Astrocyte (in vitro differentiated cells and primary cell): Measurements from ENCODE around the gene CLCN1. TPM values are rescaled to one million over a fixed set of nuclear protein-coding genes. Genes with fewer than 3 reads are reported as not detected.

Experiments
- DNase-seq: peaks from one replicate; pipeline ENCODE4 v3.0.0-alpha.2; 2010; ENCODE audit warnings: low read depth
- FAIRE-seq: peaks from 2 replicates; lab custom pipeline; 2011; peaks lifted over from hg19 to GRCh38; lab: Jason Lieb, UNC
- H2AFZ ChIP-seq: 2 replicates; pipeline ENCODE4 v1.6.0; 2012; ENCODE audit warnings: low read depth, low read length, inconsistent platforms
- H3K27ac ChIP-seq: 2 replicates; pipeline ENCODE4 v1.5.1; 2011; ENCODE audit warnings: low read depth, low read length, inconsistent platforms
- H3K27me3 ChIP-seq: 2 replicates; pipeline ENCODE4 v1.6.0; 2011; ENCODE audit warnings: low read length, inconsistent platforms; ENCODE audit not compliant: insufficient read depth
- H3K36me3 ChIP-seq: 2 replicates; pipeline ENCODE4 v1.5.1; 2011; ENCODE audit warnings: low read length, inconsistent platforms; ENCODE audit not compliant: insufficient read depth
- H3K4me1 ChIP-seq: 2 replicates; pipeline ENCODE4 v1.5.1; 2011; ENCODE audit warnings: low read length, inconsistent platforms; ENCODE audit not compliant: insufficient read depth
- H3K4me2 ChIP-seq: 2 replicates; pipeline ENCODE4 v1.6.0; 2012; ENCODE audit warnings: low read length, inconsistent platforms
- H3K4me3 ChIP-seq: 2 replicates; pipeline ENCODE4 v1.5.1; 2011; ENCODE audit warnings: low read depth, mild to moderate bottlenecking, low read length, inconsistent platforms; ENCODE audit not compliant: insufficient read depth
- H3K79me2 ChIP-seq: 2 replicates; pipeline ENCODE4 v1.6.0; 2012; ENCODE audit warnings: mild to moderate bottlenecking, low read length, inconsistent platforms; ENCODE audit not compliant: insufficient read depth
- H3K9ac ChIP-seq: 2 replicates; pipeline ENCODE4 v1.6.0; 2012; ENCODE audit warnings: mild to moderate bottlenecking, low read length, inconsistent platforms
- H3K9me3 ChIP-seq: 2 replicates; pipeline ENCODE4 v1.5.1; 2012; ENCODE audit warnings: low read depth, mild to moderate bottlenecking, low read length, inconsistent platforms; ENCODE audit not compliant: insufficient read depth
- H4K20me1 ChIP-seq: 2 replicates; pipeline ENCODE4 v1.6.0; 2012; ENCODE audit warnings: low read length, inconsistent platforms; ENCODE audit not compliant: insufficient read depth
- H3K27ac Mint-ChIP-seq: one replicate; pipeline ENCODE4 v1.8.0; 2021; ENCODE audit warnings: mild to moderate bottlenecking, mixed read lengths; ENCODE audit not compliant: unreplicated experiment
- H3K27me3 Mint-ChIP-seq: one replicate; pipeline ENCODE4 v1.8.0; 2021; ENCODE audit warnings: low read depth, mixed read lengths; ENCODE audit not compliant: unreplicated experiment
- H3K36me3 Mint-ChIP-seq: one replicate; pipeline ENCODE4 v1.8.0; 2021; ENCODE audit warnings: low read depth, mixed read lengths; ENCODE audit not compliant: unreplicated experiment
- H3K4me1 Mint-ChIP-seq: one replicate; pipeline ENCODE4 v1.8.0; 2021; ENCODE audit warnings: low read depth, mixed read lengths; ENCODE audit not compliant: unreplicated experiment
- H3K4me3 Mint-ChIP-seq: one replicate; pipeline ENCODE4 v1.8.0; 2021; ENCODE audit warnings: mild to moderate bottlenecking, moderate library complexity, mixed read lengths; ENCODE audit not compliant: unreplicated experiment
- H3K9me3 Mint-ChIP-seq: one replicate; pipeline ENCODE4 v1.8.0; 2021; ENCODE audit warnings: mild to moderate bottlenecking, mixed read lengths; ENCODE audit not compliant: unreplicated experiment
- EZH2 ChIP-seq: IDR thresholded peaks from 2 replicates; pipeline ENCODE4 v1.6.1; 2012; ENCODE audit warnings: mild to moderate bottlenecking, low read length, inconsistent platforms; ENCODE audit not compliant: insufficient read depth
- total RNA-seq: library from RNA; stranded (reverse); gene quantifications from 2 replicates; pipeline ENCODE4 v1.2.1, GENCODE V29; 2021
- TF ChIP-seq, protein P1 (sequence below): IDR thresholded peaks from 2 replicates; pipeline ENCODE4 v1.5.1; 2011; ENCODE audit warnings: low read depth, mild to moderate bottlenecking, inconsistent platforms, low read length, moderate library complexity; ENCODE audit not compliant: insufficient read depth

CLCN1 gene
- total RNA-seq, 1 donor from 2014 or later, result not detected

- peaks cover 2% of the 10 kb centered on the region for H3K36me3 Mint-ChIP-seq
- no peak overlapping the region for H3K4me3 Mint-ChIP-seq
- Histone ChIP-seq H3K79me2 (no peaks in the 10 kb centered on the region), H3K27ac (no peak overlapping the region), H2AFZ (no peak overlapping the region), H3K4me1 (no peaks in the 10 kb centered on the region), H3K36me3 (no peaks in the 10 kb centered on the region), H3K9me3 (no peaks in the 10 kb centered on the region), H3K4me2 (no peak overlapping the region), H3K4me3 (no peak overlapping the region), H3K9ac (no peak overlapping the region), H4K20me1 (no peaks in the 10 kb centered on the region), H3K27me3 (peaks cover 19% of the 10 kb centered on the region)
- DNase-seq (no peak), FAIRE-seq (no peak)
- no peaks in the 10 kb centered on the region for H3K4me1 Mint-ChIP-seq
- H3K9me3 Mint-ChIP-seq, result no peaks in the 10 kb centered on the region
- no peak for TF ChIP-seq EZH2
- TF ChIP-seq, protein P1, sequence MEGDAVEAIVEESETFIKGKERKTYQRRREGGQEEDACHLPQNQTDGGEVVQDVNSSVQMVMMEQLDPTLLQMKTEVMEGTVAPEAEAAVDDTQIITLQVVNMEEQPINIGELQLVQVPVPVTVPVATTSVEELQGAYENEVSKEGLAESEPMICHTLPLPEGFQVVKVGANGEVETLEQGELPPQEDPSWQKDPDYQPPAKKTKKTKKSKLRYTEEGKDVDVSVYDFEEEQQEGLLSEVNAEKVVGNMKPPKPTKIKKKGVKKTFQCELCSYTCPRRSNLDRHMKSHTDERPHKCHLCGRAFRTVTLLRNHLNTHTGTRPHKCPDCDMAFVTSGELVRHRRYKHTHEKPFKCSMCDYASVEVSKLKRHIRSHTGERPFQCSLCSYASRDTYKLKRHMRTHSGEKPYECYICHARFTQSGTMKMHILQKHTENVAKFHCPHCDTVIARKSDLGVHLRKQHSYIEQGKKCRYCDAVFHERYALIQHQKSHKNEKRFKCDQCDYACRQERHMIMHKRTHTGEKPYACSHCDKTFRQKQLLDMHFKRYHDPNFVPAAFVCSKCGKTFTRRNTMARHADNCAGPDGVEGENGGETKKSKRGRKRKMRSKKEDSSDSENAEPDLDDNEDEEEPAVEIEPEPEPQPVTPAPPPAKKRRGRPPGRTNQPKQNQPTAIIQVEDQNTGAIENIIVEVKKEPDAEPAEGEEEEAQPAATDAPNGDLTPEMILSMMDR, result no peak
- no peak overlapping the region for H3K27ac Mint-ChIP-seq
- H3K27me3 Mint-ChIP-seq, result peaks cover 41% of the 10 kb centered on the region
Observed at GRCh38 chr7:143343596-143343995, 27.7 kb downstream of the CLCN1 start.

- H3K27ac ChIP-seq, result no peak overlapping the region
- H3K9me3 ChIP-seq, result no peaks in the 10 kb centered on the region
- no peak overlapping the region for H3K27ac Mint-ChIP-seq
- H3K27me3 Mint-ChIP-seq, result peaks cover 49% of the 10 kb centered on the region
- no peaks in the 10 kb centered on the region for H3K36me3 ChIP-seq
- H3K9ac ChIP-seq, result no peak overlapping the region
- H3K4me1 ChIP-seq, result no peaks in the 10 kb centered on the region
- peaks cover 2% of the 10 kb centered on the region for H3K36me3 Mint-ChIP-seq
- peak overlapping the region; percentile 68 for H3K4me3 Mint-ChIP-seq
- DNase-seq (peak; percentile 23), FAIRE-seq (no peak)
- peak overlapping the region; percentile 83 for H2AFZ ChIP-seq
- TF ChIP-seq, protein P1, result peak; percentile 15
- peak; percentile 65 for TF ChIP-seq EZH2
- peak overlapping the region; percentile 33 for H3K4me3 ChIP-seq
- no peaks in the 10 kb centered on the region for H4K20me1 ChIP-seq
- H3K4me2 ChIP-seq, result peak overlapping the region; percentile 81
- no peaks in the 10 kb centered on the region for H3K4me1 Mint-ChIP-seq
- H3K27me3 ChIP-seq, result peaks cover 23% of the 10 kb centered on the region
- H3K79me2 ChIP-seq, result no peaks in the 10 kb centered on the region
- H3K9me3 Mint-ChIP-seq, result peaks cover 2% of the 10 kb centered on the region
Observed at GRCh38 chr7:143345428-143345900, 29.6 kb downstream of the CLCN1 start.

DNA sequence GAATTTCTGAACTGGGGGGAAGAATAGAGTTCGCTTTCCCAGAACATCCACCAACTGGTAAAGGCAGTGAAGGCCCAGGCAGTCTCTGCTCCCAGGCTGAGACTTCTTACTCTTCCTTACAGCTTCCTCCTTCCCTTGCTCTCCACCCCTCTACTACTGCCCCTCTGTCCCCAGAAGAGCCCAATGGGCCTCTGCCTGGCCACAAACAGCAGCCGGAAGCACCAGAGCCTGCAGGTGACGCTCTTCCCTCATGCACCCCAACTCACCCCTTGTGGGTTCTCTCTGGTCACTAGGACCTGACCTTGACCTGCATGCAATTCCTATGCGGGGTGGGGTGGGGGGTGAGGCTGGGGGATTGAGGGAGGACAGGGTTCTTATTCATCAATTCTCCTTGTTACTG is 30.1 kb downstream of the CLCN1 start:
- DNase-seq, result no peak
- no peaks in the 10 kb centered on the region for H3K9me3 ChIP-seq
- TF ChIP-seq EZH2, result no peak
- TF ChIP-seq, protein P1, result no peak

More for the DNA sequence above, 30.1 kb downstream of the CLCN1 start:
- H3K4me3 ChIP-seq, result no peak overlapping the region
- Mint-ChIP-seq H3K27ac (no peak overlapping the region), H3K4me3 (no peak overlapping the region), H3K9me3 (peaks cover 2% of the 10 kb centered on the region), H3K36me3 (peaks cover 2% of the 10 kb centered on the region), H3K27me3 (peaks cover 49% of the 10 kb centered on the region), H3K4me1 (peaks cover 3% of the 10 kb centered on the region)
- no peak overlapping the region for H3K27ac ChIP-seq
- no peaks in the 10 kb centered on the region for H4K20me1 ChIP-seq
- H2AFZ ChIP-seq, result peak overlapping the region; percentile 83
- peaks cover 23% of the 10 kb centered on the region for H3K27me3 ChIP-seq
- no peak for FAIRE-seq
- H3K4me2 ChIP-seq, result peak overlapping the region; percentile 81
- H3K9ac ChIP-seq, result no peak overlapping the region
- no peaks in the 10 kb centered on the region for H3K79me2 ChIP-seq
- H3K36me3 ChIP-seq, result no peaks in the 10 kb centered on the region
- H3K4me1 ChIP-seq, result no peaks in the 10 kb centered on the region
